Measurements from ENCODE around the gene RPH3AL.

GRCh38 chr17:179066-179432 is 173.6 kb downstream of the RPH3AL start:
- TF ChIP-seq TCF12 (IDR thresholded peaks at IDR 0.05; ENCODE audit: low read depth) (no peak), EP300 (IDR thresholded peaks at IDR 0.05; ENCODE audit: borderline replicate concordance) (no peak), CREB1 (IDR thresholded peaks at IDR 0.05; ENCODE audit: low read depth) (no peak), TEAD4 (IDR thresholded peaks at IDR 0.05) (no peak)

All from Ishikawa (cell line).